HepG2 (cell line): ENCODE measurements around the gene SUOX. TPM values are rescaled to one million over a fixed set of nuclear protein-coding genes. Genes with fewer than 3 reads are reported as not detected.

Experiments used
- ATAC-seq: fragments of 200-7000 bp; cut with Tn5 transposase; 3 replicates; pipeline ENCODE4 v1.9.1; 2020; ENCODE audit warnings: mild to moderate bottlenecking, moderate library complexity
- BruUV-seq: library from RNA; stranded (reverse); fragments of 400-500 nt; replicated peaks from 2 replicates; lab custom pipeline; 2021; lab: Mats Ljungman, UMichigan
- CTCF ChIA-PET: fragments of 300-600 bp; formaldehyde crosslinking; extraction: SDS; loops from one replicate; lab custom pipeline; 2021; ENCODE audit warnings: low total read pairs, inconsistent platforms, low intra/inter-chr PET ratio; lab: Yijun Ruan, JAX
- POLR2A ChIA-PET: fragments of 350-600 bp; sonication (Branson Sonifier 250); formaldehyde crosslinking; loops from one replicate; lab custom pipeline; 2020; ENCODE audit warnings: antibody characterized with exemption, inconsistent platforms; lab: Yijun Ruan, JAX
- DNase-seq: peaks from one replicate; pipeline ENCODE4 v3.0.0-alpha.2; 2015; ENCODE audit warnings: low spot score
- FAIRE-seq: peaks from 3 replicates; lab custom pipeline; 2011; peaks lifted over from hg19 to GRCh38; lab: Jason Lieb, UNC
- H2AFZ ChIP-seq: one replicate; pipeline ENCODE4 v1.6.1; 2011; ENCODE audit warnings: low read length, inconsistent platforms
- H3K27ac ChIP-seq: fragments of 300-600 bp; 3 replicates; pipeline ENCODE4 v1.8.0; 2011; ENCODE audit warnings: mixed run types, mild to moderate bottlenecking, mixed read lengths, low read length, inconsistent platforms; ENCODE audit not compliant: insufficient read depth; ENCODE audit errors: extremely low read length
- H3K27me3 ChIP-seq, 2 experiments: fragments of 200-600 bp in 1 of 2; 2 replicates in 1 of 2; 3 replicates in 1 of 2; pipeline versions ENCODE4 v1.6.0 to v1.8.0; 2011; ENCODE audit warnings: low read length in 2 of 2, mild to moderate bottlenecking in 2 of 2, moderate library complexity in 2 of 2, inconsistent platforms in 1 of 2; ENCODE audit not compliant: insufficient read depth in 2 of 2, control insufficient read depth in 1 of 2
- H3K36me3 ChIP-seq, 2 experiments: fragments of 200-600 bp in 1 of 2; replicated peaks in 1 of 2; 2 replicates in 1 of 2; 3 replicates in 1 of 2; pipeline versions ENCODE4 v1.5.1 to v1.8.0; 2011; ENCODE audit warnings: low read length in 2 of 2, inconsistent platforms in 1 of 2; ENCODE audit not compliant: insufficient read depth in 2 of 2, control insufficient read depth in 1 of 2
- H3K4me1 ChIP-seq: 2 replicates; pipeline ENCODE4 v1.5.1; 2012; ENCODE audit warnings: low read length, inconsistent platforms; ENCODE audit not compliant: insufficient read depth
- H3K4me2 ChIP-seq: 2 replicates; pipeline ENCODE4 v1.6.0; 2011; ENCODE audit warnings: low read depth, low read length, inconsistent platforms
- H3K4me3 ChIP-seq, 3 experiments: fragments of 200-600 bp in 1 of 3; sonication (generic), shearing (Covaris generic) in 1 of 3; replicated peaks in 1 of 3; 2 replicates each; pipeline ENCODE4 v1.5.1; 2011 to 2016; ENCODE audit warnings: low read length in 3 of 3, inconsistent platforms in 2 of 3, low read depth in 2 of 3, mild to moderate bottlenecking in 2 of 3, control low read depth in 1 of 3, mixed read lengths in 1 of 3; ENCODE audit not compliant: insufficient read depth in 1 of 3
- H3K79me2 ChIP-seq: one replicate; pipeline ENCODE4 v1.6.1; 2011; ENCODE audit warnings: low read length, inconsistent platforms; ENCODE audit not compliant: insufficient read depth
- H3K9ac ChIP-seq: 2 replicates; pipeline ENCODE4 v1.6.0; 2011; ENCODE audit warnings: mild to moderate bottlenecking, low read depth, low read length, inconsistent platforms; ENCODE audit not compliant: insufficient read depth
- H3K9me3 ChIP-seq: 2 replicates; pipeline ENCODE4 v1.5.1; 2012; ENCODE audit warnings: mild to moderate bottlenecking, low read length
- H4K20me1 ChIP-seq: 2 replicates; pipeline ENCODE4 v1.6.0; 2011; ENCODE audit warnings: inconsistent platforms, mild to moderate bottlenecking, low read length, moderate library complexity; ENCODE audit not compliant: insufficient read depth
- FLYWCH1 ChIP-seq: sonication (generic); formaldehyde crosslinking; IDR thresholded peaks from 2 replicates; pipeline ENCODE4 v1.8.1; 2023; ENCODE audit warnings: mild to moderate bottlenecking, missing genetic modification reagents
- GATAD1 ChIP-seq: IDR thresholded peaks from 2 replicates; pipeline ENCODE4 v1.6.1; 2016; ENCODE audit warnings: missing genetic modification reagents, missing compliant biosample characterization
- KAT7 ChIP-seq: IDR thresholded peaks from 2 replicates; pipeline ENCODE4 v1.6.1; 2018; ENCODE audit warnings: borderline replicate concordance, missing compliant biosample characterization
- NCOR1 ChIP-seq: fragments of 200-600 bp; sonication (generic); IDR thresholded peaks from 2 replicates; pipeline ENCODE4 v1.7.0; 2017; ENCODE audit warnings: antibody characterized with exemption, low read length, borderline replicate concordance
- PCBP1 ChIP-seq: fragments of 200-400 bp; formaldehyde crosslinking; IDR thresholded peaks from 2 replicates; pipeline ENCODE4 v1.6.1; 2017; ENCODE audit warnings: mild to moderate bottlenecking, low read depth, low read length, borderline replicate concordance
- RBM39 ChIP-seq: fragments of 200-400 bp; formaldehyde crosslinking; IDR thresholded peaks from one replicate; pipeline ENCODE4 v1.6.1; 2018; ENCODE audit warnings: antibody characterized with exemption, mild to moderate bottlenecking, low read depth, low read length; ENCODE audit not compliant: poor library complexity, severe bottlenecking
- RELA ChIP-seq: sonication (generic); formaldehyde crosslinking; IDR thresholded peaks from 2 replicates; pipeline ENCODE4 v1.4.0; 2020; ENCODE audit warnings: missing genetic modification reagents
- TAF15 ChIP-seq: fragments of 200-400 bp; formaldehyde crosslinking; IDR thresholded peaks from one replicate; pipeline ENCODE4 v1.6.1; 2018; ENCODE audit warnings: mild to moderate bottlenecking, low read depth, low read length; ENCODE audit not compliant: poor library complexity, severe bottlenecking
- TGIF2 ChIP-seq: IDR thresholded peaks from 2 replicates; pipeline ENCODE4 v1.6.1; 2016; ENCODE audit warnings: control low read depth, missing compliant biosample characterization
- ZBTB7A ChIP-seq: sonication (generic); formaldehyde crosslinking; IDR thresholded peaks from 2 replicates; pipeline ENCODE4 v1.8.0; 2022; ENCODE audit warnings: mild to moderate bottlenecking, missing genetic modification reagents
- ZFP36 ChIP-seq: fragments of 150-350 bp; IDR thresholded peaks from 2 replicates; pipeline ENCODE4 v1.6.1; 2018; ENCODE audit warnings: borderline replicate concordance, low read length, low read depth; ENCODE audit not compliant: partially characterized antibody
- ZFYVE20 ChIP-seq: sonication (generic); formaldehyde crosslinking; IDR thresholded peaks from 2 replicates; pipeline ENCODE4 v1.8.0; 2023; ENCODE audit warnings: low read depth, mild to moderate bottlenecking, moderate library complexity, missing genetic modification reagents, borderline replicate concordance
- ZNF382 ChIP-seq: sonication (generic); formaldehyde crosslinking; IDR thresholded peaks from 2 replicates; pipeline ENCODE4 v1.5.0; 2020; ENCODE audit warnings: missing genetic modification reagents, mild to moderate bottlenecking, borderline replicate concordance
- ZNF546 ChIP-seq: sonication (generic); formaldehyde crosslinking; conservative IDR thresholded peaks from 2 replicates; pipeline ENCODE4 v1.8.1; 2023; ENCODE audit warnings: mild to moderate bottlenecking, missing genetic modification reagents
- WGBS: methylation state at CpG from one replicate; pipeline ENCODE4 v1.1.6; 2017; ENCODE audit warnings: low lambda C conversion rate; 5-methylcytosine and 5-hydroxymethylcytosine counted together
- in situ Hi-C: cut with HindIII; loops from 2 replicates; pipeline ENCODE4 v1.10.0; 2017; ENCODE audit warnings: low pct_unique_long_range_greater_than_20kb; ENCODE audit not compliant: extremely low pct_ligation_motif_present
- intact Hi-C: fragments of 100-400 bp; cut with micrococcal nuclease; formaldehyde crosslinking; loops from one replicate; pipeline ENCODE4 v1.10.0; 2022; ENCODE audit not compliant: unreplicated experiment
- polyA plus RNA-seq, 8 experiments: library from polyadenylated mRNA; depleted of rRNA in 3 of 8; stranded (reverse) in 7 of 8; unstranded in 1 of 8; fragments of >200 nt; fragmentation: Illumina TruSeq in 4 of 8; extraction: Trizol in 4 of 8; gene quantifications; 2 replicates each; pipeline versions ENCODE4 v1.2.1 to v1.2.3, GENCODE V29; 2011 to 2016; ENCODE audit warnings: low read depth in 4 of 8, missing spikeins in 1 of 8, mixed read lengths in 1 of 8; ENCODE audit not compliant: insufficient read depth in 1 of 8
- total RNA-seq, 5 experiments: library from RNA; depleted of rRNA; stranded (reverse); fragments of >200 nt; fragmentation: Illumina TruSeq; extraction: Trizol; gene quantifications; 2 replicates each; pipeline ENCODE4 v1.2.3, GENCODE V29; 2016; ENCODE audit warnings: low read depth in 1 of 5
- TF ChIP-seq, protein P1 (sequence below): sonication (generic); formaldehyde crosslinking; IDR thresholded peaks from 2 replicates; pipeline ENCODE4 v1.4.0; 2020; ENCODE audit warnings: missing genetic modification reagents, borderline replicate concordance
- TF ChIP-seq, protein P2 (sequence below): sonication (generic); formaldehyde crosslinking; IDR thresholded peaks from 2 replicates; pipeline ENCODE4 v1.5.0; 2020; ENCODE audit warnings: missing genetic modification reagents

The SUOX gene
- total and polyA plus RNA-seq, 2 of the 13 experiments (the other 11 are each of a cell fraction or from before 2014, with no cell fraction given): 23.9 to 25.9 TPM

- Histone ChIP-seq H3K36me3 (no peaks in the 10 kb centered on the region), H3K9ac (no peak overlapping the region), H4K20me1 (no peaks in the 10 kb centered on the region), H3K79me2 (no peaks in the 10 kb centered on the region), H2AFZ (no peak overlapping the region), H3K27ac (no peak overlapping the region), H3K4me1 (peaks cover 70% of the 10 kb centered on the region), H3K4me3 (no peak overlapping the region), H3K9me3 (no peaks in the 10 kb centered on the region), H3K27me3 (no peaks in the 10 kb centered on the region), H3K4me2 (no peak overlapping the region)
- CTCF ChIA-PET: no interaction called here
- intact Hi-C loops (no loop called here), in situ Hi-C loops (no loop called here)
- no peak for FAIRE-seq
- ATAC-seq: no peak
- no TSS peak for BruUV-seq
- no peak for TF ChIP-seq KAT7 (CRISPR knock-in tag)
- no peak for TF ChIP-seq TGIF2 (CRISPR knock-in tag)
- no peak for TF ChIP-seq FLYWCH1 (CRISPR knock-in tag)
- TF ChIP-seq TAF15: no peak
- TF ChIP-seq ZNF546: no peak
- no peak for TF ChIP-seq ZBTB7A (CRISPR knock-in tag)
- no peak for TF ChIP-seq ZNF382 (CRISPR knock-in tag)
- TF ChIP-seq RELA (CRISPR knock-in tag): no peak
- TF ChIP-seq ZFYVE20: no peak
- 98% methylated on average over 4 of the region's 4 CpGs for WGBS
- POLR2A ChIA-PET: no interaction called here
- no peak for DNase-seq
These were observed 20.1 kb downstream of the SUOX start for GRCh38 chr12:56017181-56017580.

- 92% methylated on average over 1 of the region's 1 CpG for WGBS
- intact Hi-C loops (no loop called here), in situ Hi-C loops (no loop called here)
- no peaks in the 10 kb centered on the region for H3K36me3 ChIP-seq
- ChIA-PET CTCF (no interaction called here), POLR2A (no interaction called here)
- peak overlapping the region; percentile 8 for H3K27ac ChIP-seq
- BruUV-seq: no TSS peak
- H3K9ac ChIP-seq: no peak overlapping the region
- DNase-seq (no peak), ATAC-seq (no peak), FAIRE-seq (no peak)
- H3K4me3 ChIP-seq: no peak overlapping the region
- no peak overlapping the region for H2AFZ ChIP-seq
- no peaks in the 10 kb centered on the region for H3K27me3 ChIP-seq
- H4K20me1 ChIP-seq: no peaks in the 10 kb centered on the region
- no peak overlapping the region for H3K4me2 ChIP-seq
- H3K4me1 ChIP-seq: peaks cover 62% of the 10 kb centered on the region
- H3K79me2 ChIP-seq: no peaks in the 10 kb centered on the region
- H3K9me3 ChIP-seq: no peaks in the 10 kb centered on the region
- TF ChIP-seq RBM39 (no peak), GATAD1 (CRISPR knock-in tag) (no peak), ZFP36 (no peak), PCBP1 (no peak), NCOR1 (no peak)
- TF ChIP-seq, protein P1, sequence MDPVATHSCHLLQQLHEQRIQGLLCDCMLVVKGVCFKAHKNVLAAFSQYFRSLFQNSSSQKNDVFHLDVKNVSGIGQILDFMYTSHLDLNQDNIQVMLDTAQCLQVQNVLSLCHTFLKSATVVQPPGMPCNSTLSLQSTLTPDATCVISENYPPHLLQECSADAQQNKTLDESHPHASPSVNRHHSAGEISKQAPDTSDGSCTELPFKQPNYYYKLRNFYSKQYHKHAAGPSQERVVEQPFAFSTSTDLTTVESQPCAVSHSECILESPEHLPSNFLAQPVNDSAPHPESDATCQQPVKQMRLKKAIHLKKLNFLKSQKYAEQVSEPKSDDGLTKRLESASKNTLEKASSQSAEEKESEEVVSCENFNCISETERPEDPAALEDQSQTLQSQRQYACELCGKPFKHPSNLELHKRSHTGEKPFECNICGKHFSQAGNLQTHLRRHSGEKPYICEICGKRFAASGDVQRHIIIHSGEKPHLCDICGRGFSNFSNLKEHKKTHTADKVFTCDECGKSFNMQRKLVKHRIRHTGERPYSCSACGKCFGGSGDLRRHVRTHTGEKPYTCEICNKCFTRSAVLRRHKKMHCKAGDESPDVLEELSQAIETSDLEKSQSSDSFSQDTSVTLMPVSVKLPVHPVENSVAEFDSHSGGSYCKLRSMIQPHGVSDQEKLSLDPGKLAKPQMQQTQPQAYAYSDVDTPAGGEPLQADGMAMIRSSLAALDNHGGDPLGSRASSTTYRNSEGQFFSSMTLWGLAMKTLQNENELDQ (CRISPR knock-in tag): no peak
- TF ChIP-seq, protein P2, sequence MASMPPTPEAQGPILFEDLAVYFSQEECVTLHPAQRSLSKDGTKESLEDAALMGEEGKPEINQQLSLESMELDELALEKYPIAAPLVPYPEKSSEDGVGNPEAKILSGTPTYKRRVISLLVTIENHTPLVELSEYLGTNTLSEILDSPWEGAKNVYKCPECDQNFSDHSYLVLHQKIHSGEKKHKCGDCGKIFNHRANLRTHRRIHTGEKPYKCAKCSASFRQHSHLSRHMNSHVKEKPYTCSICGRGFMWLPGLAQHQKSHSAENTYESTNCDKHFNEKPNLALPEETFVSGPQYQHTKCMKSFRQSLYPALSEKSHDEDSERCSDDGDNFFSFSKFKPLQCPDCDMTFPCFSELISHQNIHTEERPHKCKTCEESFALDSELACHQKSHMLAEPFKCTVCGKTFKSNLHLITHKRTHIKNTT (CRISPR knock-in tag): no peak
These were observed 21.3 kb downstream of the SUOX start for GRCh38 chr12:56018356-56018755.
